Parietal lobe (tissue), 2 donors: ENCODE measurements around the gene TAF1D. TPM values are rescaled to one million over a fixed set of nuclear protein-coding genes. Genes with fewer than 3 reads are reported as not detected.

Experiments
- small RNA-seq: library from RNA; depleted of rRNA; stranded (forward); fragments of <200 nt; gene quantifications from one replicate; pipeline ENCODE3, GENCODE V24; 2014; ENCODE audit warnings: low replicate concordance
- total RNA-seq: library from RNA; depleted of rRNA; stranded (reverse); fragments of >200 nt; gene quantifications from one replicate; pipeline ENCODE4 v1.2.3, GENCODE V29; 2014

TAF1D gene, protein sequence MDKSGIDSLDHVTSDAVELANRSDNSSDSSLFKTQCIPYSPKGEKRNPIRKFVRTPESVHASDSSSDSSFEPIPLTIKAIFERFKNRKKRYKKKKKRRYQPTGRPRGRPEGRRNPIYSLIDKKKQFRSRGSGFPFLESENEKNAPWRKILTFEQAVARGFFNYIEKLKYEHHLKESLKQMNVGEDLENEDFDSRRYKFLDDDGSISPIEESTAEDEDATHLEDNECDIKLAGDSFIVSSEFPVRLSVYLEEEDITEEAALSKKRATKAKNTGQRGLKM
- total RNA-seq: 179 TPM

GRCh38 chr11:93741094-93741881, at the start of gene TAF1D, which contains the start of gene C11orf54:
TSS of gene TAF1D (minus strand) at chr11:93741495. CDS start at chr11:93739304, 2,191 bp downstream.
TSS of gene C11orf54 (plus strand) at chr11:93741672. CDS start at chr11:93747394, 5,722 bp downstream.

GRCh38 chr11:93784145-93784934, 43.0 kb upstream of the TAF1D start, which contains the start of gene MED17:
TSS of gene MED17 (plus strand) at chr11:93784282. CDS start at chr11:93784514, 232 bp downstream.

Small RNAs within 50 kb of the gene (small RNA-seq; reads per million reads assigned to genes)
- gene RF00019: not detected
- 45.6 reads per million, percentile 94 among the genes with 10 or more reads in this experiment for gene RF00493
- gene SCARNA9: not detected
- gene SNORA1: not detected
- gene SNORA18: not detected
- gene SNORA25: not detected
- gene SNORA32: not detected
- not detected for gene SNORA40
- gene SNORA8: not detected
- not detected for gene SNORD5
- gene SNORD6: 308 reads per million, percentile 97 among the genes with 10 or more reads in this experiment

Other genes starting within 250 kb of the TAF1D start
- gene SMCO4, start 198.1 kb downstream of the TAF1D start, total RNA-seq: 4.4 TPM
- 55.4 TPM for gene CEP295, start 79.8 kb downstream of the TAF1D start, total RNA-seq
- gene C11orf54, start 177 bp upstream of the TAF1D start, total RNA-seq: 49.1 TPM
- gene MED17, start 42.8 kb upstream of the TAF1D start, total RNA-seq: 81.1 TPM
- 4.7 TPM for gene VSTM5, start 109.1 kb upstream of the TAF1D start, total RNA-seq